GM19023 (cell line): Measurements from ENCODE around the gene SORCS2.
"Not testable (repeated sequence)": the region's sequence is repeated elsewhere in the genome, so short reads cannot be mapped to it uniquely, and the experiment has no call there.

ENCODE experiments used
- ATAC-seq: cut with Tn5 transposase; IDR thresholded peaks from one replicate; pipeline ENCODE4 v1.9.1; 2021; ENCODE audit warnings: mild to moderate bottlenecking, moderate library complexity; ENCODE audit not compliant: unreplicated experiment

The SORCS2 gene

DNA sequence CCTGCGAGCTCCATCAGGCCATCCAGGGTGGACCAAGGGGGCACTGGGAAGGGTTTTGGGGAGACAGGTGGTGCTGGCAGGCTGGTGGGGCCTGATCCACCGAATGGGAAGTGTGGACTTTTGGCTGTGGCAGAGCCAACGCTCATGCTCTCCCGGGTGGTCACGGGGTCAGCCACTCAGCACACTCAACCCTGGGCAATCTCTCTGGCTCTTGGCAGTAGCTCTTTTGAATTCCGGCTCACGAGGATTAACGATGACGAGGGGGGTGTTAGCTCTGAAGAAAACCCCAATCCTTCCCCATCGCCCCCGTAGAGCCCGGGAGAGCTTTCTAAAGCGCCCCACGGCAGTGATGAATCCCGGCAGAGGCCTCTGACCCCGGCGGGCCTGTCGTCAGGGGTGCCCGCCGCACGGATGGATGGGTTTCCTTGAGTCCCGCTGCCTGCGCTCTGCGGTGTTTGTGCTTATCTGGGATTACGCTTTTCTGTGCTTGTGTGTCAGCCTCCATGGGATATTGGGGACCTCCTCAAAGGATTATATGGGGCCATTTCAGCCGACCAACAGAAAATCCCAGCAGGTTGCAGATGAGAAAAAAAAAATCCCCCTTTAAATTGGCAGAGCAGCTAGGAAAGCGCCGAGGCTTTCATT is 399.2 kb downstream of the SORCS2 start:
- ATAC-seq, result no peak

DNA sequence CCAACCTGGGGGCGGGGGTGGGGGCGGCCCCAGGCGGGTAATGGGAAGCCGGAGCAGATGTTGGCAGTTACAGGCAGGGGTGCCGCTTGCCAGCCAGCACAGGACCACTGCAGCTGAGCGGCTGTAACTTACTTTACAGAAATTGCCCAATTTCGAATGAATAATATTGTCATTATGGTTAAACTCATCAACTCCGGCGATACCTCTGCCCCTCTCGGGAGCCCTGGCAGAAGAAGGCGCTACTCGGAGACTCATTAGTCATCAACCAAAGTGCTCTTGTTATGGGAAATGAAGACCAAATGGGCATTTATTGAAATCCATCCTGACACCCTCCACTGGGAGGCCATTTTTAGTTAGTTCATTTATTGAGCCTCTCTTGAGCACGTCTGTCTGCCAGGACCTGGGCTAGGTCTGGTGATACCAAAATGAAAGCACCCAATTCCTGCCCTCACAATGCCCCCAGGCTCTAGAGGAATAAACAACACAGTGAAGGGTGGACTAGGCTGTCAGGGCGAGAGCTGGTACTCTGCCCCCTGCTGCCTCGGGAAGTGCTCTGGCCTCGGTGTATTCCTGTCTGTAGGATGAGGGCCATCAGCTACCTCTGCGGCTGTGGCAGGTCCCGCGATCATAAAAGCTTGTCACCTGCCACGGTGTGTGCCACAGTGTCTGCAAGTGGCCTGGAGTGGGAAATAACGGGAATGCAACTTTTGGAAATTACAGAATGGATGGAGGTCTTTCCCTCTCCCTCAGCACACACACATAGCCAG is 401.5 kb downstream of the SORCS2 start:
- ATAC-seq, result no peak

GRCh38 chr4:7595934-7596461 is 403.7 kb downstream of the SORCS2 start:
- ATAC-seq, result no peak

GRCh38 chr4:7596918-7597606 is 404.7 kb downstream of the SORCS2 start:
- no peak for ATAC-seq

DNA sequence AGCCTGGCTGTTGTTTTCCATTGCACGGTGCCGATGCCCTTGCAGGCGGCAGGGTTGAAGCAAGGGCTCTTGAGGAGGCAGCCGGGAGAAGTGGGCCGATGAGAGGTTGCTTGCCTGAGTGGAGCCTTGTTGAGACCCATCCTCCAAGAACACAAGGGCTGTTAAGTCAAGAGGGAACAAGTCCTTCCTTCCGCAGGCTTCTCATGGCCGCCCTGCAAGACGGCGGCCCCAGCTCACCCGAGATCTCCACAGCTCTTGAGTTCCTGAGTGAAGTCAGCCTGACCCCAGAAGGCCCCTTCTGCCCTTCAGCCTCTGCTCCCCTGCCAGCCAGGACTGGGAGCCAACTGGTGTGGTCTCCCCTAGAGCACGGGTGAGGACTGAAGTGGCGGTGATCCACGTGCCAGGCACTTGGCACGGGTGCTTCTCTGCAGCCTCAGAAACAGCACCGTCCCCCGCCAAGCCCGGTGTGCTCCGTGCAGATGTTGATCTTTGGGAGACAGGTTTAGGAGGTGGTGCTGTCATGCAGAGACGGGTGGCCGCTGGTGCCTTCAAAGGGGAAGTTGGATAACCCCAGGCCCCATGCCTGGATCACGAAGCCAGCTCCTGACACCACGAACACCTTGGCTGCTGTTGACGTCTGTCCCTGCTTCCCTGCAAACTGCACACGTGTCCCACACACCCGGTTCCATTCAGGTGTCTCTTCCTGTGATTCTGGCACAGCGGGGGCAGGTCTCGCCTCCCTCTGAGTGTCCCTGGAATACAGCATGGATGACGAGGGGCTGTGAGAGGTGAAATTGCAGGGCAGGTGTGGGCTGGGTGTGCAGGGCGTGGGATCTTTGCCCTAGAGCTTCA is 406.8 kb downstream of the SORCS2 start:
- ATAC-seq, result no peak

GRCh38 chr4:7600247-7600646 is 407.9 kb downstream of the SORCS2 start:
- no peak for ATAC-seq

GRCh38 chr4:7602166-7602565 is 409.8 kb downstream of the SORCS2 start:
- ATAC-seq, result not testable (repeated sequence)

GRCh38 chr4:7607156-7607910 is 415.0 kb downstream of the SORCS2 start:
- ATAC-seq, result no peak

DNA sequence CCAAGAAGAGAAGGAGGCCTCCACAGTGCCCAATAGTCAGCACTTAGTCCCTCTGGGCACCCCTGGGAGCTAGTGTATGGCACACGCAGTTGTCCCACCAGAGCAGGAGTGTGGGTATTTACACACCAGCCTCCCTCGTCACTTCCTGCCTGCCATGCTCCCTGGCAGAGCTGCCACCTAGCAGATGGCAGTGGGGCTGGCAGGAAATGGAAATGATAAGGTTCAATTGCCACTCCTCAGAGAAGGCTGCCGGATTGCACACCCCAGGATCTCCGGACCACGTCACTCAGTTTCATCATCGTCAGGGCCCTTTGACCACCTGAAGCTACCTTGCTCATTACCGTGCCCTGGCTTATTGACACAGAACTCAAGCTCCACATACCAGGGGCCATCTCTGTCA is 415.7 kb downstream of the SORCS2 start:
- no peak for ATAC-seq

DNA sequence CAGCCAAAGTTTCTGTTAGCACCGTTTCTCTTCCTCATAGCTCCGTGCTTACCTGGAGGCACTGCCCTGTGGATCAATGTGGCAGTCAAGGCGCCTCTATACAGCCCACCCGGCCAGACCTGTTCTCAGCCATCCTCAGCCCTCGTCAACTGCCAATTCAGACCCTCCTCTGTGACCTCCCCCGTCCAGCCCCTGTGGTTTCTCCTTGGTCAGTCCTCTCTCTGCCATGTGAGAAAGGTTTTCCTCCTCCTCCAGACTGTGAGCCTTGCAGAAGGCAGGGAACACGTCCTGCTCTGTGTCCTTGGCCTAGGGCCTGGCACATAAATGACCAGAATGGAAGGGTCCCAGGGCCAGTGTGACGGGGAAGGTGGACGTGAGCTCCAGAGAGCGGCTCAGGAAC is 417.0 kb downstream of the SORCS2 start:
- no peak for ATAC-seq

GRCh38 chr4:7610022-7610670 is 417.8 kb downstream of the SORCS2 start:
- ATAC-seq, result no peak

GRCh38 chr4:7610841-7611240 is 418.5 kb downstream of the SORCS2 start:
- no peak for ATAC-seq

GRCh38 chr4:7612311-7612897 is 420.1 kb downstream of the SORCS2 start:
- ATAC-seq, result no peak

DNA sequence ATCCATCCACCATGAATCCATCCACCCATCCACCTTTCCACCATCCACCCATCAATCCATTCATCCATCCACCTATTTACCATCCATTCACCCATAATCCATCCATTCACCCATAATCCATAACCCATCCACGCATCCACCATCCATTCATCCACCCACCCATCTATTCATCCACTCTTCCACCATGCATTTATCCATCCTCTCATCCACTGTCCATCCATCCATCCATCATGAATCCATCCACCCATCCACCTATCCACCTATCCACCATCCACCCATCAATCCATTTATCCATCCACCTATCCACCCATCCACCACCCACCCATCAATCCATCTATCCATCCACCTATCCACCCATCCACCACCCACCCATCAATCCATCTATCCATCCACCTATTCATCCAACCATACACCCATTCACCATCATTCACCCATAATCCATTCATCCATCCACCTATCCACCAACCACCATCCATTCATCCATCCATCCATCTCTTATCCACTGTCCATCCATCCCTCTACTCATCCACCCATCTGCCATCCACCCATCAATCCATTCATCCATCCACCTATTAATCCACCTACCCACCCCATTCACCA is 422.1 kb downstream of the SORCS2 start:
- no peak for ATAC-seq

DNA sequence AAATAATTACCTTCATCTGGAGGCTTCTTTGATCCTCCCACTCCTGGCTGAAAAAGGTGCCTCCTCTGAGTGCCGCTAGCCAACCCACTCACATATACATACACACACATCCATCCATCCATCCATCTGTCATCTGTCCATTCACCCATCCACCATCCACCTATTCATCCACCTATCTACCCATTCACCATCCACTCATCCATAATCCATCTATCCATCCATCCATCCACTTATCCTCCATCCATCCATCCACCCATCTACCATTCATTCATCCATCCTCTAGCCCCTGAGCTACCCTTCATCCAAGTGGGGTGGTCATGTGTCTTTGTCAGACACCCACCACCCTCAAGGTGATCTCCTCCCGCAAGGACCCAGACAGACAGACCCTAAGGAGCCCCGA is 423.9 kb downstream of the SORCS2 start:
- ATAC-seq, result no peak

GRCh38 chr4:7618361-7618760 is 426.0 kb downstream of the SORCS2 start:
- ATAC-seq, result no peak

- ATAC-seq, result no peak
Measured at GRCh38 chr4:7620086-7620813, 427.9 kb downstream of the SORCS2 start.

DNA sequence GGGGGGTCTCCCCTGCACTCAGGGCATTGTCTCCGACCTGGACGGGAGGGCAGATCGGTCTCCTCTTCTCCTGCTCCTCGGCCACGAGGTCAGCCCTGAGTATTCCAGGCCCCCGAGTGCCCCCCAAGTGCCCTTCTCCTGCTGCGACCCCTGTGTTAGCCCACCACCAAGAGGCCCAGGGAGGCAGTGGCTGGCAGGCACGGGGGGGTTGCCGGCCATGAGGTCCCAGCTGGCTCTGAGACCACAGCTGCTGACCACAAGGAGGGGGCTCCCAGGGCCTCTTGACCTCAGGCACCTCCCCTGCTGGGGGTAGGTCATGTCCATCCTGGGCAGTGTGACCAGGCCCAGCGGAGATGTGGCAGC is 428.5 kb downstream of the SORCS2 start:
- ATAC-seq, result no peak
